HG02981 (cell line): ENCODE results near the gene CKB.
"Not testable (repeated sequence)": the region's sequence is repeated elsewhere in the genome, so short reads cannot be mapped to it uniquely, and the experiment has no call there.

Source experiments
- ATAC-seq: cut with Tn5 transposase; IDR thresholded peaks from one replicate; pipeline ENCODE4 v1.9.1; 2021; ENCODE audit warnings: mild to moderate bottlenecking, moderate library complexity; ENCODE audit not compliant: unreplicated experiment

Gene CKB

DNA sequence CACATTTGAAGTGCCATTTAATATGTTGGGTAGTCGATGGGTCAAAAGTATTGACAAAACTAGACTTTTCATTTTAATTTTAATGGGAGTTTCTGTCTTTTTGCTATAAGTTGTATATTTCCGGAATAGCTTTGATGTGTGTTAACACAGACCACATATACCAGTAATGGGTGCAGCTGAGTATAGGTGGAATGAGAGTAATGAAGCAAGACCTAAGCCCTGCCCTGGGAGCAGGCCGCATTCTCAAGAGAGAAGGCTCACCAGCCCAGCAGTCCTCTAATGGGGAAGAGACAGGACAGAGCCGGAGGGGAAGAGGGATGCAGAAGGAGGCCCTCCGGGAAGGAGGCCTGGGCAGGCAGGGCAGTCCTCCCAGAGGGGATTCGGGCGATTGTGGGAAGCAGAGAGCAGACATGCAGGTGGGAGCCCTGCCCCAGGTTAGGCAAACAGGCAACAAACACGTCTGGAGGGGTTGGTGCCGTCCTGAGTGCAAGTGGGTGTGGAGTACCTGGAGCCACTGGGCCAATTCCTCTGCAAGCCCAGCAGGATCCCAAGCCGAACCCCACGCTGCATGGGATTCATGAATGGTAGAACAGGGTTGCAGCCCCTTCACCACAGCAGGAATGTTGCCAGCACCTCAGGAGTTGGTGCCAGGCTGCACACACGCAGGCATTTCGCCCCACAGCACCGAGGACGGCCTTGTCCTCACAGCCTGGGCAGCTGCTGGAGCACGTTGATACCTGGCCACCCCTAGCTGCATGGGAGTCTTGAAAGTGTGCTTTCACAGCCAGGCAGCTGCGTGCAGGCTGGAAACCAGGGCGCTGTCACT, 7.8 kb downstream of the CKB start:
- no peak for ATAC-seq

- ATAC-seq = no peak
These were observed 9.7 kb downstream of the CKB start for GRCh38 chr14:103512701-103513611.

GRCh38 chr14:103512180-103512579, 10.4 kb downstream of the CKB start:
- ATAC-seq = not testable (repeated sequence)

DNA sequence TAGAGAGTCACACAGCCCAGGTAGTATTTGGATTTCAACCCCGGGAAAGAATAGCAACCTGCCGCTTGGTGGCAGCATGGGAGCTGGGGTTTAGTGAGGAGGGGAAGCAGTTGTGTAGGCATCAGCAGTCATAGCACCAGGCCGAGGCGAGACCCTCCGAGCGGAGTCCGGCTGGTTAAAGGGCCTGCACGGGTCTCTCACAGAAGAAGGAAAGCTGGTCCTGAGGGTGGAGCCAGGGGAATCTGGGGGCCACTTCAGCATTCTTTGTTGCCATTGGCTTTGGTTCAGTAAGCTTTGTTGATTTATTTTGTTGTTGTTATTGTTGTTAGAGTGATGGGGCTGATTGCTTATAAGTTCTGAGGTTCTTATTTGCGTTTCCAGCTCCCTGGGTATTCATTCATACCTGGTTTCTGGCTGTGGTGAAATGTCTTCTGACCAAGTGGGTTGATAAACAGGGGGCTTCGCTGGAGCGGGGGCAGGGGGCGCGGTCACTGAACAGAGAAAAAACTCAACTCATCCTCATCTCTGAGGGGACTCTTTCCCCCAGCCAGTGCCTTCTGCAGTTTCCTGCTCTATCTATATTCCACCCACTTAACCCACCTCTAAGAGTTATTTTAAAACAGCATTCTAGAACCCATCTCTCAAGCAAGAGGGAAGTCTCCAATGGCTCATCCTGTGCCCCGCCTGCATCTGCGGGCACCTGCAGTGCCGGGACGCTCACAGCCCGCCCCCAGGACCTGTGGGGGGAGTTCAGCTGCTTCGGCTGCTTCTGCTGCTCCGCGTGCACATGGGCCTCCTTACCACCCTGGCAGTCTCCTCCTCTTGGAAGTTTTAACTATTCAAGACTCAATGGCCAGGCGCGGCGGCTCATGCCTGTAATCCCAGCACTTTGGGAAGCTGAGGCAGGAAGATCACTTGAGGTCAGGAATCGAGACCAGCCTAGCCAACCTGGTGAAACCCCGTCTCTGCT, 11.6 kb downstream of the CKB start:
- no peak for ATAC-seq

DNA sequence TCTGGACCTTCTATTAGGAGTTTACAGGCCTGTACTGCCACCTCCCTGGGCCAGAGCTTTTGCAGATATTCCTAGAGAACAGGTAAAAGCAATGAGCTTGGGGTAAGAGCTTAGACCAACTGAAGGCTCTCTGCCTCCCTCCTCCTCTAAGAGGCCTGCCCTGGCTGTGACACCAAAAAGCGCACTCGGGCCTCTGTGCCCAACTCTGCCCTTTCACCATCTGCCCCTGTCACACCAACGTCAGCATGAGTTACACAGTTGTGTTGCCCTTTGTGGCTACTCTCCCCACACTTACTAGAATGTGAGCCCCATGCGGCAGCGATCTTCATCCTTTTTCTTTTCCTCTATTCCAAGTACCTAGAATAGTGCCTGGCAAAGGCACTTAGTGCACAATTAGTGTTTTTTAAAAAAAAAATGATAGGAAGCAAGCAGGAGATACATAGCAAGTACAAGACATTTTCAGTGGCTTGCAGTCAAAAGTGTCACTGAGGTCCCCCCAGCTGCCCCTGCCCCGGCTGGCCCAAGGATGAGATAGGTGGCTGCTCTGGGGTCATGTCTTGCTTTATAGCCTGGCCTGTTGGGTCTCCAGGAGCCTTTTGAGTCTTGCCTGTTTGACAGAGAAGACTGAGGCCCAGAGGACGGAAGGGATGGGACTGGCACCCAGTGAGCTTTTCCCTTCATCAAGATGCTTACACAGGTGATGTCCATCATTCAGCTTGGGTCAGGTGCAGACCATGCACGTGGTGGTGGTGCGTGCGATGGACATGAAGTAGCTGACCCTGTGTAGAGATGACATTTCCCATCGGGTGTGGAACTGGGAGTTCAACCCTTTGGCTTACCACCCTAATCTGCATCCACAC, 12.5 kb downstream of the CKB start:
- ATAC-seq = no peak

DNA sequence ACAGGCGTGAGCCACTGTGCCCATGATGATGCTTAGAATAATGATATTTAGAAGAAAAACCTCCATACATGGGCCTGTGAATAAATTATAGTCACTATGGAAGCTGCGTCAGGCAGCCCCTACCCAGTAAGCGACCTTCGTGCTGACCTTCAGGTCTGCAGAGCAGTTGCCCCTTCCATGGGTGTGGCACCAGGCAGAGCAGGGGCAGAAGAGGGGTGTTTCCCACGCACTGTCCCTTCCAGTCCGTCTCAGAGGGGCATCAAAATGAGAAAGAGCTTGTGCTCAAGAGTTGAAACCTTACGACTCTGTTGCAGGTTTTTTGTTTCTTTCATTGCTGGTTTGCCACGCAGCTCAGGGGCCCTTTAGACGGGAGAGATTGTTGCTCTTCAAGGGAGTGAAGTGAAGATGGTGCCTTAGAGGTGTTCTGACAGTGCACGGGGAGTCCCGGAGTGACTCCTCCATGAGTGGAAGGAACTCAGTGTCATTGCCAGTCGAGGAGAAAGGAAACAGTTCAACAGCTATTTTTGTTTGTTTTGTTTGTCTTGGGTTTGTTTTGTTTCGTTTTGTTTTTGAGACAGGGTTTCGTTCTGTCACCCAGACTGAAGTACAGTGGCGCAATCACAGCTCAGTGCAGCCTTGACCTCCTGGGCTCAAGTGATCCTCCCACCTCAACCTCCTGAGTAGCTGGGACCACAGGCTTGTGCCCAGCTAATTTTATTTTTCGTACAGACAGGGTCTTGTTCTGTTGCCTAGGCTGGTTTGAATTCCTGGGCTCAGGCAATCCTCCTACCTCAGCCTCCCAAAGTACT, 13.9 kb downstream of the CKB start:
- ATAC-seq = no peak

GRCh38 chr14:103507751-103508150, 14.9 kb downstream of the CKB start:
- no peak for ATAC-seq

DNA sequence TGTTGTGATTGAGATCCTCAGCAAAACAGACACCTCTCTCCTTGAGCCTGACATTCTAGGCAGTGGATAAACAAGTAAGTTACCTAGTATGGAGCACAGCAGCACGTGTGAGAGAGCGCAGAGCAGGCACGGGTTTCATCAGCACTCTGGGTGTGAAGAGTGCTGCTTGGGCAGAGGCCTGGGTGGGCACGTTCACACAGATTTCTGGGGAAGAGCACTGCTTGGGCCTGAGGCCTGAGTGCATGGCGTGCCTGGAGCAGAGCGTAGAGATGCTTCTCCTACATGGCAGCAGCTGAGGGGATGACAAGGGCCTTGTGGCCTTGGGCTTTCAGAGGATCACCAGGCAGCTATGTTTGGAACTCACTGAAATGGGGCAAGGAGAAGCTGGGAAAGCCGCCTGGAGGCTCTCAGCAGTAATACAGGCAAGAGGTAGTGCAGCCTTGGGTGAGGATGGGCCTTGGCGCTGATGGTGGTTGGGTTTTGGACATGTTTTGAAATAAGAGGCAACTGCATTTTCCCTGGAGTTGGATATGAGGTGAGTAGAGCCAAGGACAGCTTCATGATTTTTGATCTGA, 17.6 kb downstream of the CKB start:
- no peak for ATAC-seq

- ATAC-seq = no peak
These were observed 19.3 kb downstream of the CKB start for GRCh38 chr14:103503296-103503695.

- ATAC-seq = no peak
These were observed 19.8 kb downstream of the CKB start for GRCh38 chr14:103502877-103503276.

- no peak for ATAC-seq
These were observed 20.5 kb downstream of the CKB start for GRCh38 chr14:103501921-103502669.

GRCh38 chr14:103501041-103501870, 21.4 kb downstream of the CKB start:
- no peak for ATAC-seq

DNA sequence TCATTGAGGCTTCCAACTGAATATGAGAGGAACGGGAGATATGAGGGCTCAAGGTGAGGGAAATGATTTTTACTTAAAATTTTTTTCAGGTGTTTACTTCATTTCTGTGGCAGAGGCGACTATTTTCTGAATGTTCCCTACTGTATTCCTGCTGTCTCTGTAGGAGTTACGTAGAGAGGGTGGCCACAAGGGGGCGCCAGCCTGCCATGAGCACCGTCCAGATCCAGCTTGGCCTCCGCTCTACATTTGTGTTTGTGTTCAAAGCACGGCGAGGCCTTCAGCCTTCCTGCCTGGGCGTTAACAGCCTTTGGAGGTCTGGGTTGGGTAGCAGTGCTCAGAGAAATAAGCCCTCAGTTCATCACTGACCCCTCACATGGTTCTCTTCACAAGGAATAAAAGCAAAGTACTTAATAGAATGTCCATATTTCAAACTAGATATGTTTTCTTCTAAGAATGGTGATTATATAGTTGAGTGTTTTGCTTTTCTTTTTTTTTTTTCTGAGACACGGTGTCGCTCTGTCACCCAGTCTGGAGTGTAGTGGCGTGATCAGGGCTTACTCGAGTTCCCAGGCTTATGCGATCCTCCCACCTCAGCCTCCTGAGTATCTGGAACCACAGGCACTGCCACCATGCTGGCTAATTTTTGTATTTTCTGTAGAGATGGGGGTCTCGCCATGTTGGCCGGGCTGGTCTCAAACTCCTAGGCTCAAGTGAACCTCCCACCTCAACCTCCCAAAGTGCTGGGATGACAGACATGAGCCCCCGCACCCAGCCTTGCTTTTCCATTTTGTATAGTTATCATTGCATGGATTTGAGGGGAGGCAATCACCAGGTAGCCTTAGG, 22.3 kb downstream of the CKB start:
- ATAC-seq = no peak

DNA sequence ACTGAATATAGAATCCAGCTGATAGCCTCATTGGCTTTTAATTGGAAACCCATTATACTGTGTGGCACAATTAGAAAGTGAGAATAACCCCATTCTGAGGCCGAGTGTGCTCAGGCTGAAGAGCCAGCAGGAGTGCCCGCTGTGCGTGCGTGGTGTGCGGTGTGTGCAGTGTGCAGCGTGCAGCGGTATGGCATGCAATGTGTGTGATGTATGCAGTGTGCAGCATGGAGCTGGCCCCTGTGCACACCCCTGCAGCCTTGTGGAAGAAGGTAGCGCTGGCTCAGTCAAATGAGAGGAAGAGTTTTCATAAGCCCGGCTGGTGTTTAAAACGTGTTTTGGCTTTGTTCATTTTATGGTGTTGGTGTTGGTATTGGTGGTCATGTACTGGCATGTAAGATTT, 22.9 kb downstream of the CKB start:
- ATAC-seq = no peak

DNA sequence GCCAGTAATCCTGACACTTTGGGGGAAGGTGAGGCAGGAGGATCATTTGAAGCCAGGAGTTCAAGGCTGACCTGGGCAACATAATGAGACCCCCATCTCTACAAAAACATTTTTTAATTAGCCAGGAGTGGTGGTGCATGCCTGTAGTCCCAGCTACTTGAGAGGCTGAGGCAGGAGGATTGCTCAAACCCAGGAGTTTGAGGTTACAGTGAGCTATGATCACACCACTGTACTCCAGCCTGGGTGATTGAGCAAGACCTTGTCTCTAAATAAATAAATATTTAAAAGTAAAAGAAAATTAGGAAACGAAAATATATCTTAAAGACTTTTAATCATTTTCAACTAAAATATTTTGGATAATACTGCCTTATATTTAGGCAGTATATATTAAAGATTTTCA, 25.9 kb downstream of the CKB start:
- ATAC-seq = no peak

DNA sequence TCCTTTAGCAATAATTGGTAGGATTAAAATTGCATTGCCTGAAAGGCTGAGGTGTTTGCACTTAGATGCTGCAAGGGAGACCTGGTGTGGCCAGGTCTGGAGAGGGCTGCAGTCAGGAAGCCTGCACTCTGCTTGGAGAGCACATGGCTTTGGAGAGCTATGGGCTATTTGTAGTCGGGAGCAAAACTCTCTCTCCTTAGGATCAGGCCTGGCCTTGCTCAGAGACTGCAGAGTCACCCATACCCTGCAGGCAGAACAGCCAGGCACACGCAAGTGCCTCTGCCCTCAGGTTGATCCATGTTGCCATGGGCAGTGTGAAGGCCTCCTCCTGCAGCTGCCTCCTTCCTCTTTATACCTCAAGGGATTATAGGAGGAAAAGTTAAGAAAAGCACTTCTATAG, 26.8 kb downstream of the CKB start:
- ATAC-seq = no peak
